Hepatic stellate cell (primary cell): ENCODE measurements around the gene STAG3.
"Not testable (repeated sequence)": the region's sequence is repeated elsewhere in the genome, so short reads cannot be mapped to it uniquely, and the experiment has no call there.

Experiments
- DNase-seq: peaks from one replicate; pipeline ENCODE4 v3.0.0; 2011; ENCODE audit warnings: low spot score

STAG3 gene

DNA sequence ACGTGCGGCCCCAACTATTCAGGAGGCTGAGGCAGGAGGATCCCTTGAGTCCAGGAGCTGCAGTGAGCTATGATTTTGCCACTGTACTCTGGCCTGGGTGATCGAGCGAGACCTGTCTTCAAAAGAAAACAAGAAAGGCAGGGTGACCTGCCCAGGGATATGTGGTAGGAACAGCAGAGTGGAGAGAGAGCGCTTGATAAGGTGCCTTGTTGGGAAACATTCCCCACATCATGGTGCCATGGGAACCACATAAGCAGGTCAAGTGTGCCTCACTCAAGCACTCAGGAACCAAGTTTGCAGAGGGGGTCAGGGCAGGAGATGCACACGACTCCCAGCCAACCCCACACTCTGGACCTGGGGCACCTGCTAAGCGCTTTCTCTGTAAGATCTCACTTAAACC, 79.3 kb downstream of the STAG3 start:
- DNase-seq: no peak

GRCh38 chr7:100259984-100260383, 82.3 kb downstream of the STAG3 start:
- not testable (repeated sequence) for DNase-seq

- DNase-seq: not testable (repeated sequence)
These were observed 85.2 kb downstream of the STAG3 start for GRCh38 chr7:100262896-100263295.
